ENCODE measurements around the gene CASP3.

CASP3 gene

GRCh38 chr4:184649026-184649970, at the start of gene CASP3, which contains the start of gene PRIMPOL:
Gene CASP3, minus strand, starts transcription at chr4:184649447. Its CDS starts 10,994 bp downstream, at chr4:184638453.
Gene PRIMPOL, plus strand, starts transcription at chr4:184649738. Its CDS starts 7,403 bp downstream, at chr4:184657141.
- DNase-seq (ENCODE audit: low spot score) = peak; percentile 96

GRCh38 chr4:184697956-184698355, 48.7 kb upstream of the CASP3 start:
- no peak for DNase-seq (ENCODE audit: low spot score)

GRCh38 chr4:184695178-184695896, 46.1 kb upstream of the CASP3 start:
- no peak for DNase-seq (ENCODE audit: low spot score)

- no peak for DNase-seq (ENCODE audit: low spot score)
Observed at GRCh38 chr4:184694412-184694956, 45.2 kb upstream of the CASP3 start.

GRCh38 chr4:184693056-184693455, 43.8 kb upstream of the CASP3 start:
- DNase-seq (ENCODE audit: low spot score) = no peak

GRCh38 chr4:184689681-184690080, 40.4 kb upstream of the CASP3 start:
- no peak for DNase-seq (ENCODE audit: low spot score)

GRCh38 chr4:184688447-184688846, 39.2 kb upstream of the CASP3 start:
- peak; percentile 93 for DNase-seq (ENCODE audit: low spot score)

- no peak for DNase-seq (ENCODE audit: low spot score)
Observed at GRCh38 chr4:184688005-184688404, 38.8 kb upstream of the CASP3 start.

GRCh38 chr4:184684491-184685189, 35.4 kb upstream of the CASP3 start:
- DNase-seq (ENCODE audit: low spot score) = no peak

- no peak for DNase-seq (ENCODE audit: low spot score)
Observed at GRCh38 chr4:184681916-184682315, 32.7 kb upstream of the CASP3 start.

GRCh38 chr4:184680698-184681097, 31.5 kb upstream of the CASP3 start:
- no peak for DNase-seq (ENCODE audit: low spot score)

GRCh38 chr4:184675821-184676492, 26.7 kb upstream of the CASP3 start:
- DNase-seq (ENCODE audit: low spot score) = no peak

- no peak for DNase-seq (ENCODE audit: low spot score)
Observed at GRCh38 chr4:184675018-184675417, 25.8 kb upstream of the CASP3 start.

GRCh38 chr4:184674011-184674410, 24.8 kb upstream of the CASP3 start:
- DNase-seq (ENCODE audit: low spot score) = no peak

GRCh38 chr4:184672741-184673140, 23.5 kb upstream of the CASP3 start:
- no peak for DNase-seq (ENCODE audit: low spot score)

GRCh38 chr4:184671101-184671500, 21.9 kb upstream of the CASP3 start:
- no peak for DNase-seq (ENCODE audit: low spot score)

- no peak for DNase-seq (ENCODE audit: low spot score)
Observed at GRCh38 chr4:184669251-184669650, 20.0 kb upstream of the CASP3 start.

- no peak for DNase-seq (ENCODE audit: low spot score)
Observed at GRCh38 chr4:184668511-184669114, 19.4 kb upstream of the CASP3 start.

GRCh38 chr4:184668096-184668495, 18.8 kb upstream of the CASP3 start:
- DNase-seq (ENCODE audit: low spot score) = no peak

GRCh38 chr4:184666670-184667069, 17.4 kb upstream of the CASP3 start:
- no peak for DNase-seq (ENCODE audit: low spot score)
